Fibroblast of skin of scalp (primary cell): ENCODE results near the gene DPEP3.

Experiments used
- DNase-seq: peaks from one replicate; pipeline ENCODE4 v3.0.0-alpha.2; 2013

The DPEP3 gene

DNA sequence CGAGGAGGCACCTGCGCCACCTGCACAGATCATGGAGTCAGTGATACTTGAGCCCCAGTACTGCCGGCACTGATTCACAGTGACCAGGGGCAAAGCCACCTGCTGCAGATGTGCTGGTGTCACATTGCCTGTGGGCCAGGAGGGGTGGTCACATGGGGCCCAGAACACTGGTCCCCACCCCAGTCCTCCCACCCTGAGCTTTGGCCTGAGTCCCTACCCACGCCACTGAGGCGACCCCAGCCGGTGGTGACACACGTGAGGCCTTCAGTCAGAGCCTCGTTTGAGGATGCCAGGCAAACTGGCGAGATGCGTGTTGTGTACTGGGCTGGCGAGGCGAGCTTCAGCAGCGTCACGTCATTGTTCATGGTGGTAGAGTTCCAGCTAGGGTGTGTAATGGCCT is 50.1 kb downstream of the DPEP3 start:
- DNase-seq = no peak

DNA sequence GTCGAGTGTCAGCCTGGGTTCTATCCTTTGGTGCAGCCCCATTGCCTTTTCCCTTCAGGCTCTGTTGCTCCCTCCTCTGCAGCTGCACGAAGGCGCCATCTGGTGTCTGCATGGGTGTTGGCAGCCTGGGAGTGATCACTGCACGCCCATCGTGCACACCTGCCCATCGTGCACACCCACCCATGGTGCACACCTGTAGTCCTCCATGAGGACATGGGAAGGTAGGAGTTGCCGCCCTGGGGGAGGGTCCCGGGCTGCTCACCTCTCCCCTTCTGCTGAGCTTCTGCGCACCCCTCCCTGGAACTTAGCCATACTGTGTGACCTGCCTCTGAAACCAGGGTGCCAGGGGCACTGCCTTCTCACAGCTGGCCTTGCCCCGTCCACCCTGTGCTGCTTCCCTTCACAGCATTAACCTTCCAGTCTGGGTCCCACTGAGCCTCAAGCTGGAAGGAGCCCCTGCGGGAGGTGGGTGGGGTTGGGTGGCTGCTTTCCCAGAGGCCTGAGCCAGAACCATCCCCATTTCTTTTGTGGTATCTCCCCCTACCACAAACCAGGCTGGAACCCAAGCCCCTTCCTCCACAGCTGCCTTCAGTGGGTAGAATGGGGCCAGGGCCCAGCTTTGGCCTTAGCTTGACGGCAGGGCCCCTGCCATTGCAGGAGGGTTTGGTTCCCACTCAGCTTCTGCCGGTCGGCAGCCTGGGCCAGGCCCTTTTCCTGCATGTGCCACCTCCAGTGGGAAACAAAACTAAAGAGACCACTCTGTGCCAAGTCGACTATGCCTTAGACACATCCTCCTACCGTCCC is 51.5 kb downstream of the DPEP3 start:
- DNase-seq = peak; percentile 54

DNA sequence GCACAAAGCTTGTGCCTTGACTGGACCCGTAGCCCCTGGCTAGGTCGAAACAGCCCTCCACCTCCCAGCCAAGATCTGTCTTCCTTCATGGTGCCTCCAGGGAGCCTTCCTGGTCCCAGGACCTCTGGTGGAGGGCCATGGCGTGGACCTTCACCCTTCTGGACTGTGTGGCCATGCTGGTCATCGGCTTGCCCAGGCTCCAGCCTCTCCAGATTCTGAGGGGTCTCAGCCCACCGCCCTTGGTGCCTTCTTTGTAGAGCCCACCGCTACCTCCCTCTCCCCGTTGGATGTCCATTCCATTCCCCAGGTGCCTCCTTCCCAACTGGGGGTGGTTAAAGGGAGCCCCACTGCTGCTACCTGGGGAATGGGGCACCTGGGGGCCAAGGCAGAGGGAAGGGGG is 52.2 kb downstream of the DPEP3 start:
- DNase-seq = no peak

DNA sequence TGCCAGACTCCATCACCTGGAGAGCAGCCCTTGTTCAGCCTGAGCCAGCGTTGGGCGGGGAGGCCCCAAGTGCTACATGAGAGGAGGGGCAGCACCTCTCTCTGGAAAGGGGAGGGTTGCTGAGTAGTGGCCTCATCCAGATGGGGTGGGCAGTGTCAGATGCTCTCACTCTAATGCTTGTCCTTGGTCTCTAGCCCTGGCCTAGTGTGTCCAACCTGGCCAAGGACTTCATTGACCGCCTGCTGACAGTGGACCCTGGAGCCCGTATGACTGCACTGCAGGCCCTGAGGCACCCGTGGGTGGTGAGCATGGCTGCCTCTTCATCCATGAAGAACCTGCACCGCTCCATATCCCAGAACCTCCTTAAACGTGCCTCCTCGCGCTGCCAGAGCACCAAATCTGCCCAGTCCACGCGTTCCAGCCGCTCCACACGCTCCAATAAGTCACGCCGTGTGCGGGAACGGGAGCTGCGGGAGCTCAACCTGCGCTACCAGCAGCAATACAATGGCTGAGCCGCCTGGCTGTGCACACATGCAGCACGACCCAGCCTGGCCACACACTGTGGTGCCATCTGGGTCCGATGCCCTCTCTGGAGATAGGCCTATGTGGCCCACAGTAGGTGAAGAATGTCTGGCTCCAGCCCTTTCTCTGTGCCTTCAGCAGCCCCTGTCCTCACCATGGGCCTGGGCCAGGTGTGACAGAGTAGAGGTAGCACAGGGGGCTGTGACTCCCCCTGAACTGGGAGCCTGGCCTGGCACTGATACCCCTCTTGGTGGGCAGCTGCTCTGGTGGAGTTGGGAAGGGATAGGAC is 53.0 kb downstream of the DPEP3 start:
- no peak for DNase-seq

DNA sequence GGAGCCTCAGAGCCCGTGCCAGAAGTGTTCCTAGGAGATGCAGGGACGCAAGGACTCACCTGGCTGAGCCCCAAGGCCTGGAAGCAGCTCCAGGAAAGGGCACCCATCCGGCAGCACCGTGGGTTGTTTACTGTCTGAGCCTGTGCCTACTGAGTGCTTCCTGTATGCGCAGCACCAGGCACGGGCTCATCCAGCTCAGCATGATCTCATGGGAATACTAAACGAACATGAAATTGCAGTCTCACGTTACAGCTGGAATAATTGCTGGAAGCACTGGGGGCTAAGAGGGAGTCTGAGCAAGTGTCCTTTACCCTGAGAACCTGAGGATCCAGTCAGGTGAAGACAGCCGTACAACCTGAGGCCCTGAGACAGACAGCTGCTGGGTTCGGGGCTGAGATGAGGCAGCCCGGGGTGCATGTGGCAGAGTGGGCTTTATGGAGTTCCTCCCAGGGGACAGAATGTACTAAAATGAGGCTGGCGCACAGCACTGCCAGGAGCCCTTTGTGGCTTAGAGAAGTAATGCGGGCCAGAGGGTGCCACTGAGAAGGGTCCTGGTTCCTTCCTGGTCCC is 54.0 kb downstream of the DPEP3 start:
- no peak for DNase-seq
